OCI-LY7 (cell line): Measurements from ENCODE around the gene NAV3. TPM values are rescaled to one million over a fixed set of nuclear protein-coding genes. Genes with fewer than 3 reads are reported as not detected.

Source experiments
- BruUV-seq: library from RNA; stranded (reverse); fragments of 400-500 nt; replicated peaks from 2 replicates; lab custom pipeline; 2021; lab: Mats Ljungman, UMichigan
- CTCF ChIA-PET: fragments of 300-600 bp; sonication (Branson Sonifier 250); formaldehyde crosslinking; loops from one replicate; lab custom pipeline; 2022; ENCODE audit warnings: antibody characterized with exemption; ENCODE audit not compliant: unreplicated experiment; lab: Charles Lee
- POLR2A ChIA-PET: fragments of 300-600 bp; sonication (Branson Sonifier 250); formaldehyde crosslinking; loops from one replicate; lab custom pipeline; 2022; ENCODE audit warnings: antibody characterized with exemption; lab: Charles Lee
- DNase-seq: peaks from one replicate; pipeline ENCODE4 v3.0.0-alpha.2; 2015; ENCODE audit warnings: low spot score
- H2AFZ ChIP-seq: fragments of 200-600 bp; sonication (generic), shearing (Covaris generic); 2 replicates; pipeline ENCODE4 v1.6.1; 2014; ENCODE audit warnings: mild to moderate bottlenecking, antibody characterized with exemption, low read length, moderate library complexity
- H3K27ac ChIP-seq: fragments of 200-600 bp; sonication (generic); 2 replicates; pipeline ENCODE4 v1.5.1; 2014; ENCODE audit warnings: mixed run types, low read depth, mild to moderate bottlenecking, moderate library complexity, low read length, inconsistent platforms; ENCODE audit not compliant: poor library complexity, severe bottlenecking
- H3K36me3 ChIP-seq: fragments of 200-600 bp; sonication (generic); 2 replicates; pipeline ENCODE4 v1.6.1; 2014; ENCODE audit warnings: mild to moderate bottlenecking, antibody characterized with exemption, low read length, moderate library complexity, mixed read lengths; ENCODE audit not compliant: insufficient read depth
- H3K4me1 ChIP-seq: fragments of 200-600 bp; sonication (generic); 2 replicates; pipeline ENCODE4 v1.5.1; 2014; ENCODE audit warnings: mild to moderate bottlenecking, low read length; ENCODE audit not compliant: insufficient read depth, poor library complexity, severe bottlenecking
- H3K4me2 ChIP-seq: fragments of 200-600 bp; sonication (generic); 2 replicates; pipeline ENCODE4 v1.6.1; 2014; ENCODE audit warnings: mild to moderate bottlenecking, low read length
- H3K4me3 ChIP-seq: fragments of 200-600 bp; sonication (generic); 2 replicates; pipeline ENCODE4 v1.5.1; 2014; ENCODE audit warnings: mild to moderate bottlenecking, low read depth, low read length; ENCODE audit not compliant: poor library complexity, severe bottlenecking
- H3K79me2 ChIP-seq: fragments of 200-600 bp; sonication (generic); 2 replicates; pipeline ENCODE4 v1.6.1; 2016; ENCODE audit warnings: low read depth, mild to moderate bottlenecking, low read length, moderate library complexity, mixed read lengths; ENCODE audit not compliant: insufficient read depth
- H3K9me2 ChIP-seq: fragments of 200-600 bp; sonication (generic); 2 replicates; pipeline ENCODE4 v1.6.1; 2016; ENCODE audit warnings: mild to moderate bottlenecking, low read length, mixed read lengths; ENCODE audit not compliant: insufficient read depth
- H3K9me3 ChIP-seq: fragments of 200-600 bp; sonication (generic); 2 replicates; pipeline ENCODE4 v1.6.1; 2014; ENCODE audit warnings: mild to moderate bottlenecking, mixed run types, low read length, mixed read lengths
- H4K20me1 ChIP-seq: fragments of 200-600 bp; sonication (generic); 2 replicates; pipeline ENCODE4 v1.6.1; 2014; ENCODE audit warnings: mild to moderate bottlenecking, antibody characterized with exemption, low read length, moderate library complexity, mixed read lengths; ENCODE audit not compliant: insufficient read depth
- CTCF ChIP-seq: fragments of 200-600 bp; sonication (generic); conservative IDR thresholded peaks from 2 replicates; pipeline ENCODE4 v1.5.1; 2014; ENCODE audit warnings: mild to moderate bottlenecking, antibody characterized with exemption, low read length, moderate library complexity, mixed read lengths
- EZH2phosphoT487 ChIP-seq: fragments of 200-600 bp; sonication (generic); IDR thresholded peaks from 2 replicates; pipeline ENCODE4 v1.6.1; 2018; ENCODE audit warnings: low read depth, borderline replicate concordance, mild to moderate bottlenecking, mixed run types, antibody characterized with exemption, low read length, moderate library complexity, mixed read lengths
- intact Hi-C: fragments of 100-400 bp; cut with micrococcal nuclease; formaldehyde crosslinking; loops from one replicate; pipeline ENCODE4 v1.10.0; 2022; ENCODE audit not compliant: unreplicated experiment
- total RNA-seq, 2 experiments: library from RNA; depleted of rRNA in 1 of 2; stranded (reverse); fragments of >200 nt in 1 of 2; shearing (Covaris generic) in 1 of 2; gene quantifications; 2 replicates each; pipeline ENCODE4 v1.2.3, GENCODE V29; 2014 to 2022

NAV3 gene
- total RNA-seq, 2 experiments from 2014 or later = 0.68 to 1.6 TPM

GRCh38 chr12:77817276-77817675 lies 13.4 kb upstream of the NAV3 start:
- no TSS peak for BruUV-seq

GRCh38 chr12:77818351-77818750 lies 12.3 kb upstream of the NAV3 start:
- Histone ChIP-seq H3K9me2 (no peaks in the 10 kb centered on the region), H3K27ac (no peak overlapping the region), H2AFZ (no peak overlapping the region), H3K9me3 (no peaks in the 10 kb centered on the region), H3K79me2 (no peaks in the 10 kb centered on the region), H3K4me3 (no peak overlapping the region), H3K4me1 (peaks cover 11% of the 10 kb centered on the region), H3K4me2 (no peak overlapping the region), H4K20me1 (no peaks in the 10 kb centered on the region), H3K36me3 (no peaks in the 10 kb centered on the region)
- no peak for TF ChIP-seq CTCF
- no peak for TF ChIP-seq EZH2phosphoT487
- BruUV-seq = no TSS peak
- ChIA-PET POLR2A (no interaction called here), CTCF (no interaction called here)
- intact Hi-C loops = no loop called here
- DNase-seq = no peak

More at GRCh38 chr12:77817276-77817675, 13.4 kb upstream of the NAV3 start:
- TF ChIP-seq CTCF (no peak), EZH2phosphoT487 (no peak)
- no peaks in the 10 kb centered on the region for H4K20me1 ChIP-seq
- ChIA-PET POLR2A (interaction anchor here (0.6 kb wide), 2 partner anchors 22 to 484 kb away, joined by 3 read pairs; no protein-coding TSS in a partner anchor), CTCF (no interaction called here)
- H3K4me1 ChIP-seq = peaks cover 11% of the 10 kb centered on the region
- H2AFZ ChIP-seq = no peak overlapping the region
- no peaks in the 10 kb centered on the region for H3K79me2 ChIP-seq
- DNase-seq = no peak
- H3K36me3 ChIP-seq = no peaks in the 10 kb centered on the region
- no peak overlapping the region for H3K4me3 ChIP-seq
- no peaks in the 10 kb centered on the region for H3K9me3 ChIP-seq
- no peak overlapping the region for H3K4me2 ChIP-seq
- no peak overlapping the region for H3K27ac ChIP-seq
- no peaks in the 10 kb centered on the region for H3K9me2 ChIP-seq
- intact Hi-C loops = no loop called here

GRCh38 chr12:77821699-77822203 lies 8.9 kb upstream of the NAV3 start:
- Histone ChIP-seq H3K36me3 (no peaks in the 10 kb centered on the region; the same call in 1 of the 2 replicates), H3K4me1 (no peaks in the 10 kb centered on the region), H3K79me2 (no peaks in the 10 kb centered on the region), H3K4me3 (no peak overlapping the region), H3K9me2 (no peaks in the 10 kb centered on the region), H4K20me1 (no peaks in the 10 kb centered on the region), H3K27ac (no peak overlapping the region), H3K9me3 (no peaks in the 10 kb centered on the region; the same call in 1 of the 2 replicates), H3K4me2 (no peak overlapping the region), H2AFZ (no peak overlapping the region)
- TF ChIP-seq EZH2phosphoT487 = no peak
- no peak for TF ChIP-seq CTCF
- intact Hi-C loops = no loop called here
- no peak for DNase-seq
- ChIA-PET POLR2A (no interaction called here), CTCF (no interaction called here)
- no TSS peak for BruUV-seq
